ENCODE measurements around the gene SPAAR. TPM values are rescaled to one million over a fixed set of nuclear protein-coding genes. Genes with fewer than 3 reads are reported as not detected.

The SPAAR gene
- total RNA-seq, 2 donors from 2014 or later = 3.8 to 6.3 TPM

DNA sequence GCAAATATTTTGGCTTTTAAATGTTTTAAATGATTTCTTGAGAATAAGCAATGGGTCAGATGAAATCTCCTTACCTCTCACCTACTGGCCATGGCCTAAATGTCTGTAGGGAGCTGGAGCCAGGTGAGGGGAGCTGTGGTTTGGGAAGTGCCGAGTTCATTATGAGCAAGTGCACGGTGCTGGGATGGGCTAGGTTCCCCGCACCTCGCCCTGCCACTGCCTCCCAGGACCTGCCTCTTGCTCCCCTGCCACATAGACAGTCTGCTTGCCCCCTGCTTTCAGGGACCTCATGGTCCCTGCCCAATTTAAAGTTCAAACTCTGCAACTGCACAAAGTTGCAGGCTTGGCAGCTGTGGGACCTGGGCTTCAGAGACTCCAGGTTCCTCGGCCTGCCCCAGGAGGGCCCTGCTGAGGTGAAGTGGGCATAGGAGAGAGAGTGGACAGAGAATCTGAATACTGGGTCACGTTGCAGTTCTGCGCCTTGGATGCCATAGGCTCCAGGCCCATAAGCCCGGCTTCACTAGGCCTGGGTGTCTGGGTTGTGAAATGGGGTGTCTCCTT is 44.5 kb upstream of the SPAAR start:
- Histone ChIP-seq H3K27me3 (no peaks in the 10 kb centered on the region), H3K27ac (no peak overlapping the region), H3K4me3 (no peak overlapping the region), H3K36me3 (no peaks in the 10 kb centered on the region), H3K4me1 (no peaks in the 10 kb centered on the region), H3K9me3 (no peaks in the 10 kb centered on the region)
- no peak for DNase-seq (ENCODE audit: low spot score)
- TF ChIP-seq CTCF (IDR thresholded peaks at IDR 0.05) = no peak

DNA sequence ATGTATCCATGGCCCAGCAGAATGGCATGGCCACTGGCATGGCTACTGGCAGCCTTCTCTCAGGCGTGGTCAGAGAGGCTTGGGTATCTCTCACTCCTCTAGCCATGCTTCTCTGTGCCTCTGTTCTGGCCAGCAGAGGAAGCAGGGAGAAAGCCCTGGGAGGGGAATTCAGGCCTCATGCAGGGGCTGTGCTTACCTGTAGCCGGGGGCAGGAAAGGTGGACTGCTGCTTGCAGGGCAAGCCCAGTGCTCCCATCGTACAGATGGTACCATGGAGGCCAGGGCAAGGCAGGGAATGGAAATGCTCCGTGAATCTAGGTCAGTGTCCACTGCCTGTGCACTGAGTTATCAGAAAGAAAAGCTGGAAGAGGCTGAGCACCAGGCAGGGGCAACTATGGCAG is 41.8 kb upstream of the SPAAR start:
- H3K36me3 ChIP-seq = no peaks in the 10 kb centered on the region
- no peak for TF ChIP-seq CTCF (IDR thresholded peaks at IDR 0.05)

GRCh38 chr9:35868933-35869332 is 40.4 kb upstream of the SPAAR start:
- no peak for DNase-seq (ENCODE audit: low spot score)
- no peaks in the 10 kb centered on the region for H3K9me3 ChIP-seq
- no peak overlapping the region for H3K4me3 ChIP-seq
- H3K36me3 ChIP-seq = no peaks in the 10 kb centered on the region
- H3K27me3 ChIP-seq = no peaks in the 10 kb centered on the region
- no peaks in the 10 kb centered on the region for H3K4me1 ChIP-seq
- TF ChIP-seq CTCF (IDR thresholded peaks at IDR 0.05) = no peak
- no peak overlapping the region for H3K27ac ChIP-seq

More for the DNA sequence above, 41.8 kb upstream of the SPAAR start:
- Histone ChIP-seq H3K27me3 (no peaks in the 10 kb centered on the region), H3K27ac (no peak overlapping the region), H3K9me3 (no peaks in the 10 kb centered on the region), H3K4me1 (no peaks in the 10 kb centered on the region), H3K4me3 (no peak overlapping the region)
- no peak for DNase-seq (ENCODE audit: low spot score)

DNA sequence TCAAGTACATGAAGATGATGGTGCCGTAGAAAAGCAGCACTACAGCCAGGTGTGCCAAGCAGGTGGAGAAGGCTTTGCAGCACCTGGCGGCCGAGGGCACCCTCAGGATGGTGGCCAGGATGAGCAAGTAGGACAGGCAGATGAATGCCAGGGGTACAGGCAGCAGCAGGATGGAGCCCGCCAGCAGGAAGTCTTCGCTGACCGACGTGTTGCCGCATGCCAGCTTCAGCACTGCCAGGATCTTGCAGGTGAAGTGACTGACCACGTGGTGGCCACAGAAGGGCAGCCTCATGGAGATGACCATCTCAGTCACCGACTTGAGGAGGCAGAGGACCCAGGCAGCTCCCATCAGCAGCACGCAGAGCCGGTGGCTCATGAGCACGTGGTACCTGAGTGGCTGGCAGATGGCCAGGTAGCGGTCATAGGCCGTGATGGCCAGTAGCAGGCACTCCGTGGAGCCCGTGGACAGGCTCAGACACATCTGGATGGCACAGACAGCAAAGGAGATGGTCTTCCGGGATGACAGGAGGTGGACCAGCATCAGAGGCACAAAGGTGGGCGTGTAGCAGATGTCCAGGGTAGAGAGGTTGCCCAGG is 39.6 kb upstream of the SPAAR start:
- H3K36me3 ChIP-seq = no peaks in the 10 kb centered on the region
- H3K9me3 ChIP-seq = no peaks in the 10 kb centered on the region
- no peak overlapping the region for H3K27ac ChIP-seq
- no peaks in the 10 kb centered on the region for H3K27me3 ChIP-seq
- TF ChIP-seq CTCF (IDR thresholded peaks at IDR 0.05) = no peak
- H3K4me3 ChIP-seq = no peak overlapping the region
- no peaks in the 10 kb centered on the region for H3K4me1 ChIP-seq
- no peak for DNase-seq (ENCODE audit: low spot score)

GRCh38 chr9:35870351-35870923 is 38.9 kb upstream of the SPAAR start, which contains the start of gene OR13J1:
Gene OR13J1, minus strand, starts transcription at chr9:35870401. Its CDS starts 0 bp downstream, at chr9:35870401.
- no peak for TF ChIP-seq CTCF (IDR thresholded peaks at IDR 0.05)
- DNase-seq (ENCODE audit: low spot score) = no peak
- Histone ChIP-seq H3K27me3 (no peaks in the 10 kb centered on the region), H3K9me3 (no peaks in the 10 kb centered on the region), H3K4me3 (no peak within 1 kb of the TSS), H3K36me3 (no peaks in the 10 kb centered on the region), H3K4me1 (no peaks in the 10 kb centered on the region), H3K27ac (no peak within 1 kb of the TSS)
